Panc1 (cell line): ENCODE results near the gene ATG9A. TPM values are rescaled to one million over a fixed set of nuclear protein-coding genes. Genes with fewer than 3 reads are reported as not detected.

Experiments
- ATAC-seq: fragments of 200-7000 bp; cut with Tn5 transposase; 2 replicates; pipeline ENCODE4 v1.9.1; 2020; ENCODE audit warnings: mild to moderate bottlenecking, moderate library complexity
- BruUV-seq: library from RNA; stranded (reverse); fragments of 400-500 nt; replicated peaks from 2 replicates; lab custom pipeline; 2021; lab: Mats Ljungman, UMichigan
- CTCF ChIA-PET: fragments of 300-600 bp; sonication (Branson Sonifier 250); formaldehyde crosslinking; loops from one replicate; lab custom pipeline; 2022; ENCODE audit warnings: antibody characterized with exemption; lab: Charles Lee
- POLR2A ChIA-PET: fragments of 300-600 bp; sonication (Branson Sonifier 250); formaldehyde crosslinking; loops from one replicate; lab custom pipeline; 2022; ENCODE audit warnings: antibody characterized with exemption; lab: Charles Lee
- DNase-seq: peaks from one replicate; pipeline ENCODE4 v3.0.0-alpha.2; 2010; ENCODE audit warnings: low read depth, low spot score
- H3K27ac ChIP-seq: 2 replicates; pipeline ENCODE4 v1.5.1; 2011; ENCODE audit warnings: mild to moderate bottlenecking, low read length, inconsistent platforms
- H3K27me3 ChIP-seq: fragments of 200-500 bp; sonication (Bioruptor generic); 2 replicates; pipeline ENCODE4 v1.6.0; 2014; ENCODE audit warnings: low read length, inconsistent platforms; ENCODE audit not compliant: control insufficient read depth, insufficient read depth
- H3K36me3 ChIP-seq: fragments of 200-500 bp; sonication (Bioruptor generic); 2 replicates; pipeline ENCODE4 v1.5.1; 2014; ENCODE audit warnings: inconsistent platforms, mild to moderate bottlenecking, low read length, moderate library complexity; ENCODE audit not compliant: control insufficient read depth, insufficient read depth
- H3K4me1 ChIP-seq: 2 replicates; pipeline ENCODE4 v1.5.1; 2011; ENCODE audit warnings: inconsistent platforms, mild to moderate bottlenecking, low read length, moderate library complexity; ENCODE audit not compliant: control insufficient read depth, insufficient read depth
- H3K4me3 ChIP-seq, 2 experiments: 2 replicates each; pipeline ENCODE4 v1.5.1; 2011 to 2012; ENCODE audit warnings: low read depth in 2 of 2, low read length in 2 of 2, mild to moderate bottlenecking in 2 of 2, inconsistent platforms in 1 of 2, moderate library complexity in 1 of 2
- H3K9me3 ChIP-seq: fragments of 200-500 bp; sonication (Bioruptor generic); 2 replicates; pipeline ENCODE4 v1.5.1; 2014; ENCODE audit warnings: low read depth, mild to moderate bottlenecking, inconsistent platforms, low read length, moderate library complexity; ENCODE audit not compliant: control insufficient read depth, insufficient read depth
- POLR2AphosphoS5 ChIP-seq: IDR thresholded peaks from 2 replicates; pipeline ENCODE4 v1.6.1; 2012; ENCODE audit warnings: mild to moderate bottlenecking, low read depth, low read length, moderate library complexity
- SIN3A ChIP-seq: IDR thresholded peaks from 2 replicates; pipeline ENCODE4 v1.6.1; 2012; ENCODE audit warnings: low read depth, mild to moderate bottlenecking, low read length, moderate library complexity, borderline replicate concordance; ENCODE audit not compliant: insufficient read depth
- TCF7L2 ChIP-seq: IDR thresholded peaks from 2 replicates; pipeline ENCODE4 v1.6.1; 2011; ENCODE audit warnings: mild to moderate bottlenecking, low read depth, low read length, inconsistent platforms
- in situ Hi-C: cut with HindIII; loops from 2 replicates; pipeline ENCODE4 v1.10.0; 2016; ENCODE audit warnings: low sequenced_read_pairs, low pct_unique_long_range_greater_than_20kb
- intact Hi-C: fragments of 100-400 bp; cut with micrococcal nuclease; formaldehyde crosslinking; loops from one replicate; pipeline ENCODE4 v1.10.0; 2022; ENCODE audit not compliant: unreplicated experiment
- total RNA-seq: library from RNA; stranded (reverse); gene quantifications from one replicate; pipeline ENCODE4 v1.2.1, GENCODE V29; 2021; ENCODE audit not compliant: unreplicated experiment
- TF ChIP-seq, protein P1 (sequence below), 2 experiments: IDR thresholded peaks; 2 replicates each; pipeline ENCODE4 v1.6.1; 2011 to 2012; ENCODE audit warnings: low read depth in 2 of 2, control low read depth in 1 of 2, low read length in 1 of 2, mild to moderate bottlenecking in 1 of 2, moderate library complexity in 1 of 2; ENCODE audit not compliant: insufficient read depth in 1 of 2
- TF ChIP-seq, protein P2 (sequence below): fragments of 450-650 bp; IDR thresholded peaks from 2 replicates; pipeline ENCODE4 v1.5.1; 2017; ENCODE audit warnings: mild to moderate bottlenecking

The ATG9A gene
- total RNA-seq, 1 experiment from 2014 or later = 75.1 TPM

DNA sequence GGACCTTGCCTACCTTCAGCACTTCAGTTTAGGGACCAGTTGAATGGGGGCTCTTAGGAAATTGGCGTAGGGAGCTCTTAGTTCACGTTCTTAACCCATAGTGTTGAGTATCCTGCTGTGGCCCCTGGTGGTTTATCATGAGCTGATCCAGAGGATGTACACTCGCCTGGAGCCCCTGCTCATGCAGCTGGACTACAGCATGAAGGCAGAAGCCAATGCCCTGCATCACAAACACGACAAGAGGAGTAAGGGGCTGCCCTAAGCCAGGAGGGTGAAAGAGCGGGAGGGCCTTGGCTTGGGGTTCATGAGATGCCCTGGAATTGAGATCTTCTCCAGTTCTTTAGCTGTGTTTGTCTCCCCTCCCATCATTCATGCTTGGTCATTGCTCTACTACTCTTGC is 48.5 kb downstream of the ATG9A start:
- no peaks in the 10 kb centered on the region for H3K9me3 ChIP-seq
- H3K36me3 ChIP-seq = peaks cover 25% of the 10 kb centered on the region
- ChIA-PET POLR2A (no interaction called here), CTCF (no interaction called here)
- peaks cover 10% of the 10 kb centered on the region for H3K4me1 ChIP-seq
- intact Hi-C loops = no loop called here
- no TSS peak for BruUV-seq
- no peak for ATAC-seq
- no peak overlapping the region for H3K4me3 ChIP-seq
- no peak for DNase-seq
- TF ChIP-seq, protein P1, sequence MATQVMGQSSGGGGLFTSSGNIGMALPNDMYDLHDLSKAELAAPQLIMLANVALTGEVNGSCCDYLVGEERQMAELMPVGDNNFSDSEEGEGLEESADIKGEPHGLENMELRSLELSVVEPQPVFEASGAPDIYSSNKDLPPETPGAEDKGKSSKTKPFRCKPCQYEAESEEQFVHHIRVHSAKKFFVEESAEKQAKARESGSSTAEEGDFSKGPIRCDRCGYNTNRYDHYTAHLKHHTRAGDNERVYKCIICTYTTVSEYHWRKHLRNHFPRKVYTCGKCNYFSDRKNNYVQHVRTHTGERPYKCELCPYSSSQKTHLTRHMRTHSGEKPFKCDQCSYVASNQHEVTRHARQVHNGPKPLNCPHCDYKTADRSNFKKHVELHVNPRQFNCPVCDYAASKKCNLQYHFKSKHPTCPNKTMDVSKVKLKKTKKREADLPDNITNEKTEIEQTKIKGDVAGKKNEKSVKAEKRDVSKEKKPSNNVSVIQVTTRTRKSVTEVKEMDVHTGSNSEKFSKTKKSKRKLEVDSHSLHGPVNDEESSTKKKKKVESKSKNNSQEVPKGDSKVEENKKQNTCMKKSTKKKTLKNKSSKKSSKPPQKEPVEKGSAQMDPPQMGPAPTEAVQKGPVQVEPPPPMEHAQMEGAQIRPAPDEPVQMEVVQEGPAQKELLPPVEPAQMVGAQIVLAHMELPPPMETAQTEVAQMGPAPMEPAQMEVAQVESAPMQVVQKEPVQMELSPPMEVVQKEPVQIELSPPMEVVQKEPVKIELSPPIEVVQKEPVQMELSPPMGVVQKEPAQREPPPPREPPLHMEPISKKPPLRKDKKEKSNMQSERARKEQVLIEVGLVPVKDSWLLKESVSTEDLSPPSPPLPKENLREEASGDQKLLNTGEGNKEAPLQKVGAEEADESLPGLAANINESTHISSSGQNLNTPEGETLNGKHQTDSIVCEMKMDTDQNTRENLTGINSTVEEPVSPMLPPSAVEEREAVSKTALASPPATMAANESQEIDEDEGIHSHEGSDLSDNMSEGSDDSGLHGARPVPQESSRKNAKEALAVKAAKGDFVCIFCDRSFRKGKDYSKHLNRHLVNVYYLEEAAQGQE (IDR thresholded peaks at IDR 0.05; ENCODE audit: insufficient read depth in 1 of 2, low read depth in 2 of 2, low read length in 1 of 2) = no peak
- TF ChIP-seq, protein P2, sequence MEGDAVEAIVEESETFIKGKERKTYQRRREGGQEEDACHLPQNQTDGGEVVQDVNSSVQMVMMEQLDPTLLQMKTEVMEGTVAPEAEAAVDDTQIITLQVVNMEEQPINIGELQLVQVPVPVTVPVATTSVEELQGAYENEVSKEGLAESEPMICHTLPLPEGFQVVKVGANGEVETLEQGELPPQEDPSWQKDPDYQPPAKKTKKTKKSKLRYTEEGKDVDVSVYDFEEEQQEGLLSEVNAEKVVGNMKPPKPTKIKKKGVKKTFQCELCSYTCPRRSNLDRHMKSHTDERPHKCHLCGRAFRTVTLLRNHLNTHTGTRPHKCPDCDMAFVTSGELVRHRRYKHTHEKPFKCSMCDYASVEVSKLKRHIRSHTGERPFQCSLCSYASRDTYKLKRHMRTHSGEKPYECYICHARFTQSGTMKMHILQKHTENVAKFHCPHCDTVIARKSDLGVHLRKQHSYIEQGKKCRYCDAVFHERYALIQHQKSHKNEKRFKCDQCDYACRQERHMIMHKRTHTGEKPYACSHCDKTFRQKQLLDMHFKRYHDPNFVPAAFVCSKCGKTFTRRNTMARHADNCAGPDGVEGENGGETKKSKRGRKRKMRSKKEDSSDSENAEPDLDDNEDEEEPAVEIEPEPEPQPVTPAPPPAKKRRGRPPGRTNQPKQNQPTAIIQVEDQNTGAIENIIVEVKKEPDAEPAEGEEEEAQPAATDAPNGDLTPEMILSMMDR = no peak
- TF ChIP-seq TCF7L2 (no peak), POLR2AphosphoS5 (no peak), SIN3A (no peak)
- H3K27me3 ChIP-seq = no peaks in the 10 kb centered on the region
- in situ Hi-C loops = no loop called here
- no peak overlapping the region for H3K27ac ChIP-seq

DNA sequence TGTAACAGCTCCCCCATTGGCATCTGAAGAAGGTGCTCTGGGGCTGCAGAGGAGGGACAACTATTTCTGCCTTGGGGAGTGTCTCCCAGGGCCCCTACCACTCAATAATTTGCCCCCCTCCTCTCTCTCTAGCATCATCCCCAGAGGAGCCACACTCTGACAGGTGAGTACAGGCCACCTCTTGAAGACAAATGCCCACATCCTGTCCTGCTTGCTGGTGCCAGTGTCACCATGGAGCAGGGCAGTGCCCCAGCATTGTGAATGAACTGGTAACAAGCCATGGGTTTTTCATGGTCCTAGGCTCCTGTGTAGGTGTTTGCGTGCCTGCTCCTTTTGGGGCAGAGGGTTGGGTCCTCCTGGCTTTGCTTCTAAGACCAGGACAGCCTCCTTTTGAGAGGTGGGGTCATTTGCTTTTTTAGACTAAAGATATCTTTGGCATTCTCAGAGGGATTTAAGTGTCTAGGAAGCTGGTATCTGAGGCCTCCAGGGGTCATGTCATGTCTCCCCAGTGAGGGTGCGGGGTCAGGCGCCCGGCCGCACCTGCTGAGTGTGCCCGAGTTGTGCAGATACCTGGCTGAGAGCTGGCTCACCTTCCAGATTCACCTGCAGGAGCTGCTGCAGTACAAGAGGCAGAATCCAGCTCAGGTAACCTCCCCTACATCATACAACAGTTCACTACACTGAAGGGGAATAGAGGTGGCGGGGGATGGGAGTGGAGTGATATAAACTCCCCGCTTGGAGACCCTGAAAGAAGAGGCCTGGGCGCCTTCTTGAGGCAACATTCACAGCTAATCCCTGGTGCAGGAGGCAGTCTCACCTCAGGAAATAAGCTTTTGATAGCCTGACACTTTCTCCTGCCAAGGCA is 49.6 kb downstream of the ATG9A start:
- POLR2A ChIA-PET = no interaction called here
- ATAC-seq = no peak
- no peak for DNase-seq
- Histone ChIP-seq H3K4me1 (peaks cover 10% of the 10 kb centered on the region), H3K4me3 (peak overlapping the region; percentile 66 to 88), H3K36me3 (peaks cover 25% of the 10 kb centered on the region), H3K27ac (peak overlapping the region; percentile 90; the same call in 1 of the 2 replicates), H3K9me3 (no peaks in the 10 kb centered on the region), H3K27me3 (no peaks in the 10 kb centered on the region)
- intact Hi-C loops = no loop called here
- in situ Hi-C loops = no loop called here
- TF ChIP-seq, protein P1 (IDR thresholded peaks at IDR 0.05; ENCODE audit: insufficient read depth in 1 of 2, low read depth in 2 of 2, low read length in 1 of 2) = no peak
- no peak for TF ChIP-seq TCF7L2
- TF ChIP-seq, protein P2 = no peak
- TF ChIP-seq POLR2AphosphoS5 = no peak
- TF ChIP-seq SIN3A = no peak
- CTCF ChIA-PET = no interaction called here
- BruUV-seq = no TSS peak
